HG03521 (cell line): Measurements from ENCODE around the gene GAB1.
"Not testable (repeated sequence)": the region's sequence is repeated elsewhere in the genome, so short reads cannot be mapped to it uniquely, and the experiment has no call there.

Experiments used
- ATAC-seq: cut with Tn5 transposase; IDR thresholded peaks from one replicate; pipeline ENCODE4 v1.9.1; 2021; ENCODE audit warnings: mild to moderate bottlenecking, moderate library complexity; ENCODE audit not compliant: unreplicated experiment

The GAB1 gene

GRCh38 chr4:143337600-143338287 lies 1.1 kb downstream of the GAB1 start:
- no peak for ATAC-seq

DNA sequence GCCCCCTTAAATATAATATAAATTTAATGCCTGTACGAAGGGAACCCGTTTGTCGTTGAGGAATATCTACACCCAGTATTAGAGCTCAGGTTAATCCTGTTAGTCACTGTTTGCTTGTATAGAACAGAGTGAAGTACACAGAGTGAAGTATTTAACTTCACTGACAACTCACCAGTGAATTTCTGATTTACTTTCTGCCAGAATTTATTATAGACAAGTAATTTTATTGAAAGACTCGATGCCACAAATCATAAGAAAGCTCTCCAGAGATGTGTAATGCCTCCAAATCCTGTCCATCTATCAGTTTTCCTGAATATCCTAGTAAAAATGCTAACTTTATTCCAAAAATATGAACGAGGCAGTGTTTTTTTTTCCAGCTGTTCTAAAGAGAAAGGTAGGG lies 1.6 kb downstream of the GAB1 start:
- ATAC-seq: no peak

- ATAC-seq: no peak
These were observed 2.8 kb downstream of the GAB1 start for GRCh38 chr4:143339497-143339896.

DNA sequence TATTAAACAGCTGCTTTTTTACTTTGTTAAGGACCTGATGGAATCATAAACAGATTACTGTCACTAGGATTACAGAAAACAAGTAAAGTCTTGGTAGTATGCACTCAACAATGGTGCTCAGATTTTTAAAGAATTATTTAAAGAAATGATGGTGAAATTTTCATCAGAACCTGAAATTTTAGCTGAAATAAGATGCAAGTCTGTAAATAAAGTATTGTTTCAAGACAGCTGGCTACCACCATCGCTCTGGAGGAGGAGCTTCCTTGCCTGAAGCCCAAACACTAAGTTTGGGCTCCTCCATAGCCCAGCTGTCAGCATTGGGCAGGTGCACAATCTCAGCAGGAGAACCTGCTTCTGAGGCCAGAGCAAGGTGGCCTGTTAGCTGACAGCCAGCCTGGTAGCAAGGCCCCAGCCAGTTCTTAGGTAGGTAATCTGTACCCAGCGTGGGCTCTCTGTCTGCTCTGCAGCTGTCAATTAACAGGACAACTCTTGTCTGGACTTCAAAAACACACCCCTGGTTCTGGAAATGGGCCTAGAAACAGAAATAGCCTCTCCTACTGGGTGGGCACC lies 4.6 kb downstream of the GAB1 start:
- ATAC-seq: no peak

GRCh38 chr4:143343276-143343831 lies 6.7 kb downstream of the GAB1 start:
- ATAC-seq: no peak

GRCh38 chr4:143344041-143344440 lies 7.4 kb downstream of the GAB1 start:
- ATAC-seq: no peak

DNA sequence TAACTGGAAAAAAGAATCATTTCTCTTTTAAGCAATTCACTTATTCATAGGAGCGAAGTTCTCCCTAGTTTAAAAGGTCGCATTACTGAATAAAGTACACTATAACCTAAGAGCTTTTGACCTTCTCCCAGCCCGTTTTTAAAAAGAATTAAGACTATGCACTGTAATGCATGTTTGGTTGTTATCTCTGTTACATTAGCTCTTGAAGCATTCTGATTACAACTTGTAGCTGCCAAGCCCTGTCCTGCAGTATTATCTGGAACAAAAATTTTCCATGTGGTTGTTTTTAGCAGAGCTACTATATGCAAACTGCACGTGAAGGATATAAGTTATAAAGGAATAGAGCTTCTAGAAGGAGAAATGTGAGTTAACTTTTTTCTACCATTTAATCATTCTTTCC lies 8.1 kb downstream of the GAB1 start:
- no peak for ATAC-seq

- no peak for ATAC-seq
These were observed 8.7 kb downstream of the GAB1 start for GRCh38 chr4:143345356-143345755.

DNA sequence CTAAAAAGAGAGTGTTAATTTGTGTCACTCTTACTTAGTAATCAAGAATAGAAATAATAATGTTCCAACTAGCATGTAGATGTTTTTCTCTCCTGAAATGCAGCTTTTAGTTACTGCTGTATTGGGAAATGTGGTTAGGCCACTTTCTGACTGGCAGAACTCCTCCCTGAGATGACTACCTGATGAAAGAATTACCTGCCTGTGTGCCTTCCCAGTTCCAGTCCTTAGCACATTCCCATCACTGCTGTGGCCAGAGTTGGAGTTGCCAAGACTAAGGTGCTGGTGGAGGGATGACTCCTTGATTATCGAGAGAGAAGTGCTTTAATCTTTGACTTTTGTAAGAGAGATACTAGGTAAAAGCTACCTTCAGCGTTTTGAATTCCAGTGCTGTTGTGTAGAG lies 9.5 kb downstream of the GAB1 start:
- no peak for ATAC-seq

GRCh38 chr4:143347484-143348111 lies 10.9 kb downstream of the GAB1 start:
- no peak for ATAC-seq

- ATAC-seq: no peak
These were observed 11.8 kb downstream of the GAB1 start for GRCh38 chr4:143348233-143349077.

DNA sequence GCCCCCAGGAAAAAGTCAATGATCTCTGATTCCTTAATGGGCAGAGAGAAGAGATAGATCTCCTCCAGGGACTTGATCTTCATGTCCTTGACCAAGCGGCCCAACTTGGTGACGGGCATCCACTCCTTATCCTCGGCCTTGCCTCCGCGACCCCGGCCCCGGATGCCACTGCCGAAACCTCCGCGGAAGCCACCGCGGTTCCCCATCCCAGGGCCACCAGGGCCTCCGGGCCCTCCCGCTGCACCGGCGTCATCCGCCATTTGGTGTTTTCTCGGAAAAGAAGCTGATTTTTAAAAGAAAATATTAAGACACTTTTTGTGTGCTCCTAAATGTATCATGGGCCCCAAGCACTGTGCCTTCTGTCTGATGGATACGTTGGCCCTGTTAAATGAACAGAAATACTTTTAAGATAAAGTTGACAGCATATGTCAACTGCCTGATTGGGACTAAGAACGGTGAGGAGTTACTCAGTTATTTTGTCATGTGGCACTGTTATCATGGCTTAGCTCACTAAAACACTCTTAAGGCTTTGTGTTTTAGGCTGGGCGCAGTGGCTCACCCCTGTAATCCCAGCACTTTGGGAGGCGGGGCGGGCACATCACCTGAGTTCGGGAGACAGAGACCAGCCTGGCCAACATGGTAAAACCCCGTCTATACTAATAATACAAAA lies 13.3 kb downstream of the GAB1 start:
- not testable (repeated sequence) for ATAC-seq

DNA sequence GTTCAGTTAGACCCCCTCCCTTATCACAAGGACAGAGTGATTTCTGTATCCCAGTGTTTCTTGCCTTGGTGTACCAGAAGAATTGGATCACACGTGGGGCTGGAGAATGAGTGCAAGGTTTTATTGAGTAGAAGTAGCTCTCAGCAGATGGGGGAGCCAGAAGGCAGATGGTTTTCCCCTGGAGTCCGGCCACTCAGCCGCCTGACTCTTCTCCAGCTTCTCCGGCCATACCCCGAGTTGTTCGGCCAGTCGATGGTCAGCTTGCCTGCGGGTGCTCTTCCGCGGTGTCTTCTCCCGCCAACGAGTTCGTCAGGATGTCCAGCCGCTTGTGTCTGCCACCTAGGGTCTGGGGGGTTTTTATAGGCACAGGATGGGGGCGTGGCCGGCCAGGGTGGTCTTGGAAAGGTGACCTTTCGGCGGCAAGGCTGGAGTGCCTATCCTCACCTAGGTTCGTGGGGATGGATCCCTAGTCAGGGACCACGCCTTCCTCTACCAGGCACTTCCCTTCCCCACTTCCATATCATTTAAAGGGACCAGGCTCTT lies 14.5 kb downstream of the GAB1 start:
- no peak for ATAC-seq

DNA sequence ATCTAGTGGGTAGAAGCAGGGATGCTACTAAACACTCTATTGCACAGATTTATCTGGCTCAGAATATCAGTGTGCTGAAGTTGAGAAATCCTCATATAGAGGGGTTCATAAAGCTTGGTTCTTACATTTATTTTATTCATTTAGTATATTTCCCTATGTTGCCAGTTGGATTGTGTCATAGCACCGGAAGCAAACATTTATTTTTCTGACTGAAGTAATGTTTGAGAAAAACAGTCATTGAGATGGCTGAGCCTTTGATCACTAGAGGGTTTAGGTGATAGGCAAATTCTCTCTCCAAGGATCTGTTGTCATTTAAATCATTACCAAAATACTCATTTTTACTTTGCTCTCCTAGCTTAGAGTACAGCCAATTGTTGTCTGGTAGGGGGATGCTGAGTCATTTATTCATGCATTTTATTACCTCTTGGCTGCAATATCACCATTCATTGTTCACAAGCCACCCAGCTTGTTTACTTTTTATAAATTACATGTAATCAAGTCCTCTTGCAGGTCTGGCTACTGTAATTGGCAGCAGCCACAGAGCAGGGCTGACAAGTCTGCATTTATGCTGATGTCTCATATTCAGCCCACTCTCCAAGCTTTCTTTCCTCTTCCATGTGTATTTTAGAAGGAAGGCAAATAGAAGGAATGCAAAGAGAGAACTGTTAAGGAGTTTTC lies 15.2 kb downstream of the GAB1 start:
- ATAC-seq: no peak

- no peak for ATAC-seq
These were observed 16.0 kb downstream of the GAB1 start for GRCh38 chr4:143352720-143353119.

DNA sequence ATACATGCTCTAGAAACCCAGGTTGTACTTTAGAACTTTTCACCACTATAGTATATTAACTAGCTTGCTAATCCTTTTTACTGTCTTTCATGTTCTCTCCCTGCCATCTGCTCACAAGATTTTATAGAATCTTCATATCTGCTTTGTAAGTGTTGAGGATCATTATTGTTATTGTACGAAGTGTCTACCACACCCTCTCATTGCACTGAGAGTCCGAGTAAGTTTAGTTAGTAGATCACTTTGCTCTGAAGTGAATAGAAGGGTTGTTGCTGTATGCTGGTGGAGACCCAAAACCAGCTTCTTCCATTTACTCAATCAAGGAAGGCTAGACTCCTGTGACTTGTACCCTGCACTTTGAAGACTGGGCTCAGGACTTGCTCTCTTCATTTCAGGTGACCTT lies 17.1 kb downstream of the GAB1 start:
- no peak for ATAC-seq

GRCh38 chr4:143354990-143355389 lies 18.3 kb downstream of the GAB1 start:
- no peak for ATAC-seq

DNA sequence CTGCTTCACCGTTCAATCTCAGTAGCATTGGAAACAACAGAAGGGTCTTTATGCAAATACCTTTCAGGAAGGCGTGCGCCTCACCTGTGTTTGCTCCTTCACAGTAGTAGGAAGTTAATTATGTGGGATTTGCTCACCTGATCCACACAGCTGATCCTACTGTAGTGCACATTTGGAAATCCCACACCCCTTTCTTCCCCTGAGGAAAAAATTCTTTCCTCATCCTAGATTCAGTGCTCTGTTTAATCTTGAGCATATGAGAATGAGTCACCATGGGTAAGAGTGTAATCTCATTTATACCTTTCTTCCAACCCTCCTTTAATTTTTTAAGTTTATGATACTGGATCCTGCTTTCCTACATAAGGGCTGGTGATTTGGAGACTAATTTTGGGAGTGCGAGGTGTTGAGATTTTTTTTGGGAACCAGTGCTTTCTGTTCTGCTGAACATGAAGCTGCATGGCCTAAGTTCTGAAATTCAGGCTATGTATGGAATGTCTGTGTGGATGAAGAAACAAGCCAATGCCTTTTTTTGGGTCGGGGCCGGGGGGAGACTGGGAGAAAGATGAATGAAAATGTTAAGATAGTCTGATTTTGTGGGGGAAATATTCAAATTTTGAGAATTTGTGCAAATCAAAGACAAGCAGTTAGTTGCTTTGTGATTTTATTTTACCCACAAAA lies 19.0 kb downstream of the GAB1 start:
- ATAC-seq: no peak

- no peak for ATAC-seq
These were observed 19.8 kb downstream of the GAB1 start for GRCh38 chr4:143356493-143356892.
